Embryonic facial prominence (tissue), 1 donor: ENCODE data around the gene WDR18.
A peak's percentile ranks its signal among the peaks of the same experiment; 100 is the strongest.

ENCODE experiments used
- DNase-seq: peaks from one replicate; pipeline ENCODE4 v3.0.0-alpha.2; 2016; ENCODE audit errors: extremely low spot score

Gene WDR18, protein sequence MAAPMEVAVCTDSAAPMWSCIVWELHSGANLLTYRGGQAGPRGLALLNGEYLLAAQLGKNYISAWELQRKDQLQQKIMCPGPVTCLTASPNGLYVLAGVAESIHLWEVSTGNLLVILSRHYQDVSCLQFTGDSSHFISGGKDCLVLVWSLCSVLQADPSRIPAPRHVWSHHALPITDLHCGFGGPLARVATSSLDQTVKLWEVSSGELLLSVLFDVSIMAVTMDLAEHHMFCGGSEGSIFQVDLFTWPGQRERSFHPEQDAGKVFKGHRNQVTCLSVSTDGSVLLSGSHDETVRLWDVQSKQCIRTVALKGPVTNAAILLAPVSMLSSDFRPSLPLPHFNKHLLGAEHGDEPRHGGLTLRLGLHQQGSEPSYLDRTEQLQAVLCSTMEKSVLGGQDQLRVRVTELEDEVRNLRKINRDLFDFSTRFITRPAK

DNA sequence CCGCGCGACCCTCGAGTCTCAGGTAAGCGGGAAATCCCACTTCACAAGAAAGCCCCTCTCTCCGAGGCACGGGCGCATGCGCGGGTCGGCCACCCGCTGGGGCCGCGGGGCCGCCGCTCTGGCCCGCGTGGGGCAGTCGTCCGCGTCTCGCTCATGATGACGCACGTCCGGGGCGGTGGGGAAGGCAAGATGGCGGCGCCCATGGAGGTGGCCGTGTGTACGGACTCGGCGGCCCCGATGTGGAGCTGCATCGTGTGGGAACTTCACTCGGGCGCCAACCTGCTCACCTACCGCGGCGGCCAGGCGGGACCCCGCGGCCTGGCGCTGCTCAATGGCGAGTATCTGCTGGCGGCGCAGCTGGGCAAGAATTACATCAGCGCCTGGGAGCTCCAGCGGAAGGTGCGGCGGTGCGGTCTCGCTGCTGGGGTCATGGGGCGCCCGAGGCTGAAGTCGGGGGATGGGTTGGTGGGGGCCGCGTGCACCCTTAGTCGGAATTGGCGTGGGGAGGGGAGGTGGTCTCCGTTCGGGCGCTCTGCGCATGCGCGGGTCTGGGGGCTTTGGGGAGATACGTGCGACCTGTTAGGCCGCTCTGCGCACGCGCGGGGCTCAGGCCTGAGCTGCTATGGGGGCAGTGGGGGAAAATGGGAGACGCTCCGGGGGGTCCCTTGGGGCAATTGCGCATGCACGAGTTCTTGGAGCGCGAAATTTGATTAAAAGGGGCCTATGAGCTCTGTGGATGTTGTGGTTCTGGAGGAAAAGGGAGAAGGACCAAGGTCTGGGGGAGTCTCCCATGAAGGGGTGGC, at the start of gene WDR18:
TSS of gene WDR18 (plus strand) at position 181 of the 803 bp plus-strand sequence. CDS start at position 190, 9 bp downstream.
- DNase-seq = peak; percentile 71

DNA sequence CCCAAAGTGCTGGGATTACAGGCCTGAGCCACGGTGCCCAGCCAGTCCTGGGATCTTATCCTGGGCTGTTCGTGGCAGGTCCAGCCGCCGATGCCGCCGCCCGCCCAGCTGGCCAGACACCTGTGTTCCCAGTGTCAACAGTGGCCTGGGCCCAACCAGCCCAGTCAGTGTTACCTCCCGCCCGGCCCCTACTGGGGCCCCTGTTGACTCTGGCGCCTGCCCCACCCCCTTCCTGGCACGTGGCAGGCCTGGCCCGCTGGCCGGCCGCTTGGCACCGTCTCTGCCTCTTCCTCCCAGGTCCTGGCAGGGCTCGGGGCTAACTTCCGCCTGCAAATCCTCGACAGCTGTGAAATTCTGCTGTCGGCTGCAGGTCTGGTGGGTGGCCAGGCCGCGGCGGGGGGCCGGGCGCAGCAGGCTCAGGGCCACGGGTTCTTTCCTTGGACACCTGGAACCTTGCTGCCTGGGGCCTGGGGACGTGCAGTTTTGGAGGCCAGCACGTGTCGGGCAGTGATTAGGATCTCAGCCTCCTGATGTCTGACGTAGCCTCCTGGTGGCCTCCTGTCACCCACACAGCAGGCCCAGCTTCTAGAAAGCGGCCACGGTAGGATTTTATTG, 49.2 kb upstream of the WDR18 start:
- DNase-seq = no peak

DNA sequence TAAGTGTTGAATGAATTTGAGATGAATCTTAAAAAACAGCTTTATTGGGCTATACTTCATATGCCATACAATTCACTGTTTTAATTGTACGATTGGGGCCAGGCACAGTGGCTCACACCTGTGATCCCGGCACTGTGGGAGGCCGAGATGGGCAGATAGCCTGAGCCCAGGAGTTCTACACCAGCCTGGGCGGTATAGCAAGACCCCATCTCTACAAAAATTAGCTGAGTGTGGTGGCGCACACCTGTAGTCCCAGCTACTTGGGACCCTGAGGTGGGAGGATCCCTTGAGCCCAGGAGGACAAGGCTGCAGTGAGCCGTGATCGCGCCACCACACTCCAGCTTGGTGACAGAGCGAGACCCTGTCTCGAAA, 48.0 kb upstream of the WDR18 start:
- no peak for DNase-seq

DNA sequence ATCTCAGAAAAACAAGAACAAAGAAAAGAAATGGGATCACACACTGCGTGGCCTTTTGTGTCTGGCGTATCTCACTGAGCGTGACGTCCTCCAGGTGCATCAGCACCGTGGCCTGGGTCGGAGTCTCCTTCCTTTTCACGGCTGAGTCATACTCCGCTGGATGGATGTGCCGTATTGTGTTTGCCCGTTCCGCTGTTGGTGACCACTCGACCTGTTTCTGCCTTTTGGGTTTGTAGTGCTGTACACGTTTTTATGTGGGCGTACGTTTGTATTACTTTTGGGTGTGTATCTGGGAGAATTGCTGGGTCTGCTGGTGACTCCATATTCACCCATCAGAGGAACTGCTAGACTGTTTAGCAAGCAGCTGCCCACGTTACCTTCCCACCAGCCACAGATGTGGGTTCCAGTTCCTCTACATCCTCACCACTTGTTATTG, 46.9 kb upstream of the WDR18 start:
- no peak for DNase-seq

DNA sequence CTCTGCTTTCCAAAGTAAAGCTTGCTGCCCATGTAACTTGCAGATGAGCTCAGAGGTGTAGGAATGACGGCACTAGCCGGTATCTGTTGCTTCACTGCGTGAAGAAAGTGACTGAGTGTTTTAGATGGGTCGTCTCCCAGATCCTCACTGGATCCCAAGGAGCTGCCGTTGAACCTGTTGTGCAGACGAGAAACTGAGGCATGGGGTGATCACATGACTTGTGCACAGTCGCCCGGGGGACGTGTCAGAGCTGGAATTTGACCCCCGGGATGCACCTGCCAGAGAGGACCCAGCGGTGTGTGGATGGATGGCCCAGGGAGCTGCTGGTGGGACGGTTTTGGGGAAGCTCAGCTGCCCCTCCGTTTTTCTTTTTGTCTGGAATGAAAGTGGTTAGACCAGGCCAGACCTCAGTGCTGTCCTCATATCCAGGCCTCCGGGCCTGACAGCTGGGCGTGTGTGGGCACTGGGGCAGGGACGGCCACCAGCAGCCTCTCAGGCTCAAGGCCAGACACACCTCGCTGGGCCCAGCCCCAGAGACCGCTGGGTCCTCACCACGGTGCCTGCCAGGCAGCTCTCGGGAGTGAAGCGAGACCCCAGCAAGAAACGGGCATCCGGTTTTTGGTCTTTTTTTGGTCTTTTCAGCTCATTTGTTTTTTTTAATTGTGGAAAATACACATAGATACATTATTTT, 45.8 kb upstream of the WDR18 start:
- DNase-seq = no peak

DNA sequence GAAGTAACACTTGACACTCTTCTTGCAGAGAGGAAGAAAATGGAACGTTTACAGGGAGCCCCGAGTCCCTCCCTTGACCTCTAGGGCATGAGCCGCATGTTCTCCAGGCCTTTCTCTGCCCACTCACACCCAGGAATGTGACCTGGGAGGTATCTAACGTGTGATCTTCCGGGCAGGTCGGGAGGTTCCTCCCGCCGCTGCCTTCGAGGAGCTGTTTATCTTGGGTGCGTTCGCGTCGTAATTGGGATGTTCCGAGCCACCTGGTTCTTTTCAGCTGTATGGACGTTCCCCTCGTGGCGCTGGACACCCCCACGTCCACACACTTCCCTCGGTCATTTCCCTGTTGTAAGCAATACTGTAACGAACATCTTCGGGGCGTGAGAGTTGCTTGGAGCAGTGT, 44.7 kb upstream of the WDR18 start:
- no peak for DNase-seq

DNA sequence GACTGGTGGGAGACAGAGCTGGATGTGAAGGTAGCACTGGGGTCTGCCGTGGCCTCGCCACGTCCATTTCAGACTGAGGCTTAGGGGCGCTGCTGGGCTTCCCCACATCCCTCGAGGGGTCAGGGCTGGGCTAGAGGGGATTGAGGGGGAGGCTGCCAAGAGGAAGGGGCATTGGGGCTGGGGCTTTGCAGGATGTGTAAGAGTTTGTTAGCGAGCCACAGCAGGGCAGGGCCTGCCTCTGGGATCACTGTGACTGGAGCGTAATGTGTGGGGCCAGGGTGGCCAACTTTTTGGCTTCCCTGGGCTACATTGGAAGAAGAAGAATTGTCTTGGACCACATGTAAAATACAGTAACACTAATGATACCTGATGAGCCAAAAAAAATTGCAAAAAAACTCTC, 44.2 kb upstream of the WDR18 start:
- DNase-seq = no peak

DNA sequence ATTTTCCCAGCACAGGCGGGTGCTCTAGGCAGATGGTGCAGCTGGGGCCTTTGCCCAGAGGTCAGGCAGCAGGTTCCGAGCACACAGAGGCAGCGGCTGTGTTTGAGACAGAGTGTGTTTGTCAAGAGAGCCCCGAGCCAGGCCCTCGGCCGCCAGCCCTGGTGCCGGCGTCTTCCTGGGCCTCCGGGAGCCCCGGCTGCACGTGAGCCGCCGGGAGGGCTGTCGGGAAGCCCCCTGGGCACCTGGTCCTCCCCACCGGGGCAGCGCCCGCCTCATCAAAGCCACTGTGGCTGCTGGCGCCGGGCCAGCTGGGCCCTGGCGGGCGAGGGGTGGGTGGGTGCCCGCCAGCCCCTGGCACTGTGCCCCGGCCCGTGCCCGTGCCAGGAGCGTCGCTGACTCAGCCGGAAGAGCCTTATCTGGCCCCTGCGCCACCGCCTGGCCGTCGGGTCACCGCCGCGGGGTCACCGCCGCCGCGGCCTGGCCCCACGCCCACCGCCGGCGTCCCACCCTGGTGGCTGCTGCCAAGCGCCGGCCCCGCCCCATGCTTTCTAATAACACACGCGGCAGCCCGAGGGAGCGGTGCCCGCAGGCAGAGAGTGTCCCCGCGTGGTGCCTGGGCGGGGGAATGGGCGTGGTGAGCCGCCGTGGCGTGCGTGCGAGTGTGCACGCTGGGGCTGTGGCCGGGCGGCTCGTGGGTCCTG, 43.4 kb upstream of the WDR18 start:
- no peak for DNase-seq

DNA sequence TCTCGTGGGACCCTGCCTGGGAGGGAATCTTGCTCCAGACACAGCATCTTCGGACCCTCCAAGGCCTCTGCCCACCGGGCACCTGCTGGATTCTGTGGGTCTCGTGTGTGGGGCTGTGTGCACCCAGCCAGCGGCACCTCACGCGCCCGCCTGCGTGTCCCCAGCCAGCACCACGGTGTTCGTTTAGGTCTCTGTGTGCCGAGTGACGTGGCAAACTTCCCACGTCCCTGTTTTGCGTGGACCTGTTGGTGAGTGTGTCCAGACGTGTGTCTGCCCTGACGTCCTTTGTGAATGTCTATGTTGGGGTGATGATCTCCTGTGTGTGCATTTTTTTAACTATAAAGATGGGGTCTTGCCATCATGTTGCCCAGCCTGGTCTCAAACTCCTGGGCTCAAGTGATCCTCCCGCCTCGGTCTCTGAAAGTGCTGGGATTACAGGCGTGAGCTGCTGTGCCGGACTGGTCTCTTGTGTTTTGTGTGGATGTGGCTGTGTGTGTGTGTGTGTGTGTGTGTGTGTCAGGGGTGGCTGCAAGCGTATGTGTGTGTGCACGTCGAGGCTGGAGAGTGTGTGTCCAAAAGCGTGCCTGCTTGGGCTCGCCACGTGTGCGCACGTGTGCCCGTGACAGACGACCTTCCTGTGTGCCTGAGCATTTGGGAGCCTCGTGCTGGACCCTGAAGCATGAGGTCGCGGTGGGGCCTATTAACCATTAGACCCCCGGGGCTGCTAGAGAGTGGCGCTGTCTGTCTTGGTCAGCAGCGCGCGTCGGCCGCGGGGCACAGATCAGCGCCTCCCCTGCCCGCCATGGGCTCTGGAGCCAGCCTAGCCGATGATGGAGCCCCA, 42.6 kb upstream of the WDR18 start:
- DNase-seq = no peak

DNA sequence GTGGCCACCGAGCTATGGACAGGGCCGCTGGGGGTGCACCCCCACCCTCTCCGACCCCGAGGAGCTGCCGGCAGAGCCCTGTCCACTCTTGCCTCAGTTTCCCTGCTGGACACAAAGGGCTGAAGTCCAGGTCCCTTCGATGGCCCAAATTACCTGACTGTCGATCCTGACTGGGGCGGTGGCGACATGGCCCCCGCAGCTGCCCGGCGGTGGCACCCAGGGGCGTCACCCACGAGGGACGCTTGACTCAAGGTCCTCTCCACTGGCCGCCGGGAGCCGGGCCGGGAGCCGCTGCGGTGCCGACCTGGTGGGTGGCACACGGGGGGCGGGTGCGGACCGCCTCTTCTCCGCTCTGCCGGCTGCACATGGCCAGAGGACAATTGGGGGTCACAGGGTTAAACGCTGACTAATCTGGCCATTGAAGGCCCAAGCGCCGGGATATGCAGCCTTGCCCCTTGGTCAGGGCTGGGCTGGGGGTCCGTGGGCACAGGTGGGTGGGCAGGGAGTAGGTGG, 42.0 kb upstream of the WDR18 start:
- no peak for DNase-seq

DNA sequence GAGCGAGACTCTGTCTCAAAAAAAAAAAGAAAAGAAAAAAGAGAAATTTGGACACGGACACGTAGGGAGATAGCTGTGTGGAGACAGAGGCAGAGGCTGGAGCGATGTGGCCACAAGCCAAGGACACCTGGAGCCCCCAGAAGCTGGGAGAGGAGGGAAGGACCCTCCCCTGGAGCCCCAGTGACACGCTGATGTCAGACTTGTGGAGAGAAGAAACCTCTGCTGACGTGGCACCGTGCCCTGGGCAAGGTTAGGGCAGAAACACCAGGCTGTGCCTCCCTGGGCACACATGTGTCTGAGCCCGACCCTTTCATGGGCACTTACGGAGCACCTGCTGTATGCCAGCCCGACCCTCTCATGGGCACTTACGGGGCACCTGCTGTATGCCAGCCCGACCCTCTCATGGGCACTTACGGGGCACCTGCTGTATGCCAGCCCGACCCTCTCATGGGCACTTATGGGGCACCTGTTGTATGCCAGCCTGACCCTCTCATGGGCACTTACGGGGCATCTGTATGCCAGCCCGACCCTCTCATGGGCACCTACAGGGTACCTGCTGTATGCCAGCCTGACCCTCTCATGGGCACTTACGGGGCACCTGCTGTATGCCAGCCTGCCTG, 40.5 kb upstream of the WDR18 start:
- DNase-seq = no peak

DNA sequence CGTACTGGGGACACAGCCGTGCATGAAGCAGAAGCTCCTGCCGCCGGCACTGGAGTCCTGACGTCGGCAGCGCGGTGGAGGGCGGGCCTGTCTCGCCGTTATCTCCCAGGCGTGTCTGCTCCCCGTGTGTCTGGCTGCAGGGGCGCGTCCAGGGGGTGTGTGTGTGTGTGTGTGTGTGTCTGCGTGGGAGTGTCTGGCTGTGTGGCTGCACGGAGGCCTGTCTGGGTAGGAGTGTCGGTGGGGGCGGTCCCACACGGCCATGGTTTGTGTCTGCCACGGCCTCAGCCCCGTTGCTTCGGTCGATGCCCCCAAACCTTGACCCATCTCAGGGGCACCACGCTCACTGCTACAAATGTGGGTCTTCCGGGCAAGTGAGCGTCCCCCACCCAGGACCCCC, 40.0 kb upstream of the WDR18 start:
- no peak for DNase-seq

DNA sequence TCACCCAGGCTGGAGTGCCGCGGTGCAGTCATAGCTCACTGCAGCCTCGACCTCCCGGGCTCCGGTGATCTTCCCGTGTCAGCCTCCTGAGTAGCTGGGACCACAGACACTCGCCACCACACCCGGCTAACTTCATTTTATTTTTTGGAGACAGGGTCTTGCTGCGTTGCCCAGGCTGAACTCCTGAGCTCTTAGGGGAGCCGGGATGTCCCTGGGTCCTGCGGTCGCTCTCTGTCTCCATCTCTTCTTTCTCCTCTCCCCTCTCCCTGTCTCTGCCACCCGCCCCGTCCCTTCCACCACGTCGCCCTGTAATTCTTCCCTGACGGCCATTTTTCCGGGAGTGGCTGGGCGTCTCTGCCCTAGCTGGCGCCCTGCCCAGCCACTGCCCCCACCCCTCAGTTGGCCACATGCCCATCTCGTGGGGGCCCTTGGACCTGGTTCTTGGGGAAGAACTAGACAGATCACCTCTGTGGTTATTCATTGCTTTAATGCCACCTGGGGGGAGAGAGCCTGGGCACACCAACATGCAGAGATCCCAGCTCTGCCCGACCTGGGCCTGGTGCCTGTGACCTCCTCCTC, 39.4 kb upstream of the WDR18 start:
- no peak for DNase-seq

DNA sequence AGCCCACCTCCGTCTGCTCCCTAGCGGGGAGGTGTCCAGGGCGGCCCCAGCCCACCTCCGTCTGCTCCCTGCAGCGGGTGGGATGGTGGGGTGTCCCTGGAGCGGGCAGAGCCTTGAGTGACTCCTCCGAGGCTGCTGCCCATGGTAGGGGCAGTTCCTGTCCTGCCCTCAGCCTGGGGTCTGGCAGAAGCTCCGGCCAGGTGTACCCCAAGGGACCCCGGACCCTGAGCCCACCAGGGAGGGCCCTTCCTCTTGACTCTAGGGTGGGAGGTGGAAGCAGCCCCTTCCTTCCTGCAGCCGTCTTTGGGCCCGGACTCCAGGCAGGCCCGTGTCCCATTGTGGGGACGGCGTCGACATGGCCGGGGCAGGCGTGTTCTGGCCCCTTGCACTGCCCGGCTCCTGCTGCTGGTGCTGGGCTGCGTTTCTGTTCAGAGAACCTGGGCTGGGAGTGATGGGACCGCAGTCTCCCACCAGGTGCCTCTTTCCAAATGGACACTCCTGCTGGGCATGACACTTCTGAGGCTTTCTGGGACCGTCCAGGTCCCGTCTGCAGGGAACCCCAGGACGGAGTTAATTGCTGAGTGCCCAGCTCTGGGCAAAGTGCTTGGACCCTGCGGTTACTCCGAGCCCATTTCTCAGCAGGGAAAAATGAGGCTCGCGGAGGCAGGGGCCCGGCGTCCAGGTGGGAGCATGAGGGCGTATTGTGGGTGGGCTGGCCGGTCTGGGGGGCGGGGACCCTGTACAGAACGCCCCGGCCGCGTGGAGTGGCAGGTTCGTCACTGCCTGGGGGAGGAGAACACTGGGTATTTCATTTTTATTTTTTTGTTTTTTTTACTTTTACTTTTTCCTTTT, 38.5 kb upstream of the WDR18 start:
- DNase-seq = no peak

DNA sequence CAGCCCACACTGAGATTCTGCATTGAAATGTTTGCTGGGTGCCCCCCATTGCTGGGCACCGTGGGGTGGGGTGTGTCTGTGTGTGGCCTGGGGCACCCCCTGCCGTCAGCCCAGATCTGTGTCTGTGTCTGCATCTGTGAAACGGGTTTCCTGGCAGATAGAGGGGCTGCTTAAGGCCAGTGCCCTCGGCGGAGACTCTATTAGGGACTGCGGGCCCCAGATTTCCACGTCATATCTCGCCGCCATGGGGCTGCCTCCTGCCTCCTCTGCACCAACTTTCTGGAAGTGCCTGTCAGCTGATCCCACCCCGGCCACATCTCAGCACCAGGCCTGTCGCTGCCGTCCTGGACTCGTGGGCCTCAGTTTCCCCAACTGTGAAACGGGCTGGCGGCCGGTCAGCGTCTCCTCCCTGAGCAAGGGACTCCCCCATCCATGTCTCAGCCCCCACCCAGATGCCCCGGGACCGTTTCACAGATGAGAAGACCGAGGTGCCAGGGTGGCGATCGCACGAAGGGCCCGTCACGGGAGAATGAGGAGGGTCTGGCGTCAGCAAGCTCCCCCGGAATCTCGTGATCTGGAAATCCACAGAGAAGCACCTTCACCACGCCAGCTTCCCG, 36.9 kb upstream of the WDR18 start:
- DNase-seq = no peak

DNA sequence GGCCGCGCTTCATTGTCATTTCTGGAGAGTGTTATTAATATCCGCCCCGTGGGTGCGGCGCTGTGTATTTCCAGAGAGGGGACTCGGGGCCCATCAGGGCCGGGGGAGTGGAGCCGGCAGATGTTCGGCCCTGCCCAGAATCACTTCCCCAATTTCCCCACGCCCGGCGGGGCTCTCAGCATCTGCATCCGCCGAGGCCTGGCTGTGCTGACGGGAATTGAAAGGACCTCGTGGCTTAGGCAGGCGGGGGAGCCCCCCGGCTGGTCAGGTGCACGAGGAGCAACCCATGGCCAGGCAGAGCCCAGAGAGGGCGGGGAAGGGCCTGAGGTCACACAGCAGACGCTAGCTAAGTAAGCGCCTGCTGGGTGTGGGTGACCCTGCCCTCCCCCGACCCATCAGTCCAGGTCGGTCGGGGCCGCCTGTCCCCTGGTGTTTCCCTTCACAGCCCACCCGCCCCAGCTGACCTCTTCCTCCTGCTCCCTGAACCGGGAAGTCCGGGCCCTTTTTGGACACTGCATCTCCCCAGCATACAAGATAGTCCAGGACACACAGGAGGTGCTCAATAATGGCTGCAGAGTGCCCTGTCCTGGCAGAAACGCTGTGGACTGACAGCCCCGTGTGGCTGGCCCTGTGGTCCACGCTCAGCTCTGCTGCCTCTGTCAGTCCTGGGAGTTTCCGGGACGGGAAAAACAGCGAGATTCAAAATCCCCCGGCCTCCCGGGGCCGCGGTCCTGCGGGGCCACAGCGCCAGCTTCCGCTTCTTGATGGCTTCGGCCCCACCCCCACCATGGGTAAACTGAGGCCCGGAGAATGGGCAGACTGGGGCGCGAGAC, 36.2 kb upstream of the WDR18 start:
- DNase-seq = no peak

DNA sequence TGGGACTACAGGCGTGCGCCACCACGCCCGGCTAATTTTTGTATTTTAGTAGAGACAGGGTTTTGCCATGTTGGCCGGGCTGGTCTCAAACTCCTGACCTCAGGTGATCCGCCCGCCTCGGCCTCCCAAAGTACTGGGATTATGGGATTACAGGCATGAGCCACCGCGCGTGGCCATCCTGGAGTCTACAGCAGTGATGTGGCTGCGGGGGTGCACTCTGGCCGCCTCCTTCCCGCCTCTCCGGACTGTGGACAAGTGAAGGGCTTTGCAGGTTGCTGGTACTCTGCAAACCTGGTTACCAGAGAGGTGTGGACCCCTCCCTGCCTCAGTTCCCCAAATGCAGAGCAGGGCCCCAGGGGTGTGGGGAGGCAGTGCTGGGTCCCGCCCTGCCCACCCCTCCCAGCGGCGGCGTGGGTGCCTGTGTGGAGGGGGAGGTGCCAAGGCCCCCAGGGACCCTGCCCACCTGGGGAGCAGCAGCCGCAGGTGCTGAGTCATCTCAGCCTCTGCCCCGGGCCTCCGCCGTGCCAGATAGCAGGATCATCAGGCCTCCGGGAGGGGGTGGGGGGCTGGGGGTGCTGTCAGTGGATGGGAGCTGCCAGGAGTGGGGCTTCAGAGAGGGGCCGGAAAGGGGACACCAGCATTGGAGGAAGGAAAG, 35.2 kb upstream of the WDR18 start:
- no peak for DNase-seq
